HG02759 (cell line): Measurements from ENCODE around the gene MYOZ3.

Source experiments
- ATAC-seq: cut with Tn5 transposase; IDR thresholded peaks from one replicate; pipeline ENCODE4 v1.9.1; 2021; ENCODE audit warnings: mild to moderate bottlenecking, moderate library complexity; ENCODE audit not compliant: unreplicated experiment

The MYOZ3 gene

DNA sequence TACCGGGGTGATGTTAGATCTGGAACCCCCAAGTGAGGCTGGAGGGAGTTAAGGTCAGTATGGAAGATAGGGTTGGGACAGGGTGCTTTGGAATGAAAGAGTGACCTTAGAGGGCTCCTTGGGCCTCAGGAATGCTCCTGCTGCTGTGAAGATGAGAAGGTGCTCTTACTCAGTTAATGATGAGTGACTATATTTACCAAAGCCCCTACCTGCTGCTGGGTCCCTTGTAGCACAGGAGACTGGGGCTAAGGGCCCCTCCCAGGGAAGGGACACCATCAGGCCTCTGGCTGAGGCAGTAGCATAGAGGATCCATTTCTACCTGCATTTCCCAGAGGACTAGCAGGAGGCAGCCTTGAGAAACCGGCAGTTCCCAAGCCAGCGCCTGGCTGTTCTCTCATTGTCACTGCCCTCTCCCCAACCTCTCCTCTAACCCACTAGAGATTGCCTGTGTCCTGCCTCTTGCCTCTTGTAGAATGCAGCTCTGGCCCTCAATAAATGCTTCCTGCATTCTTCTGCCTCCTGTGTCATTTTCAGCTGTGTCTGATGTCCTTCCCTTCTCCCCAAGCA, 2.3 kb upstream of the MYOZ3 start:
- ATAC-seq = no peak

DNA sequence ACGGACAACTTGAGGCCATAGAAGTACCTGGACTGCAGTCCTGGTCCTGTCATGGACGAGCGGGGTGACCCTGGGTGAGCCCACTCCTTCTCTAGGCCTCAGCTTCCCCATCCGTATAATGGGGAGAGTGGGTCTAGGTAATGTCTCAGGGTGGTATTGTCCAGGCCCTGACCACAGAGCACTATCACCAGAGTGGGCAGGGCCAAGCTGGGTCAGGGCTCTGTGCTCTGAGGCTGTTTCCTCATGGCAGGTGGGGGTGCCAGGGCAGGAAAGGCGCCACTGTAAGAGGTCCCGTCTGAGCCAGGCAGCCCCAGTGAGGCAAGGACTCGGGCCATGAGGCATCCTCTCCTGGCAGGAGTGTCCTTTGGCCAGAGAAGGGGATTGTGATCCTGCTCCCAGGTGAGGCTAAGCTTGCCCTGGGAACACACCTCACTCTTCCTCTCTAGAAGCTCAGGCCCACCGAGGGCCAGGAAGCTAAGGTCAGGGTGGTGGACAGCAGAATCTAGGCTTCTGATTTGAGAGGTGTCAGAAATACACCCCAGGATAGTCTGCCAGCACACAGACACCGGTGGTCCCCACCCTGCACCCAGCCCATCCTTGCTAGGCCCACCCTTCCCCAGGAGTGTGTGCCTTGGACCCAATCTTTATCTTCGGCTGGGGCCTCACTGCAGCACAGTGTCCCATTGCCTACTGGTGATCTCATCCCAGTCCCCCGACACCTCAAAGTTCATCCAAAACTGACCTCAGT, 1.5 kb upstream of the MYOZ3 start:
- no peak for ATAC-seq

DNA sequence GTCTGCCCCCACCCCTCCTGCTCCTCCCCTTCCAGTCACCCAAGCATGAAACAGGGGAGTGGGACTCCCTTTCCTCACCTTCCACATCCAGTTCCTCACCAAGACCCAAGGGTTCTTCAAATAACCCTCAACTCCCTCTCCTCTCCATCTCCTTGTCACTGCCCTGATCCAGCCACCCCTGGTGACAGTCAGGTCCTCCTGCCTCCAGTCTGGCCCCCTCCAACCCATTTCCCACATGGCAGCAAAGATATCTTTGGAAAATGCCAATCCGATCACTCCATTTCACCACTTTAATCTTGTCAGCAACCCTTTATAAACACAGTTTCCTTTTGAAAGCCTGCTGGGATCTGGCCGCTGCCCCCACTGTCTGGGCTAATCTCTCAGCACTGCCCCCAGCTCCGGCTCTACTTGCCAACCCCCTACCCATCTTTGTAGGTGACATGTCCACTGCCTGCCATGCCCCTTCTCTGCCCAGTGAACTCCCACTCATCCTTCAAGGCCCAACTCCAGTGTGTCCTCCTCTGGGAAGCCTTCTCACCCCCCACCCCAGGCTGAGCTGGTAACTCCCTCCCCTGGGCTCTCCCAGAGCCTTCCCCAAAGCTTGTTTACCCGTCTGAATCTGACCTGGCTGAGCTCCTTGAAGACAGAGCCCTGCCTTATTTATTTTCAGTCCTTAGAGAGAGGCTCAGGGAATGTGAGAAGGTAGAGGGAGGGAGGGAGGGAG, 781 bp upstream of the MYOZ3 start:
- no peak for ATAC-seq

DNA sequence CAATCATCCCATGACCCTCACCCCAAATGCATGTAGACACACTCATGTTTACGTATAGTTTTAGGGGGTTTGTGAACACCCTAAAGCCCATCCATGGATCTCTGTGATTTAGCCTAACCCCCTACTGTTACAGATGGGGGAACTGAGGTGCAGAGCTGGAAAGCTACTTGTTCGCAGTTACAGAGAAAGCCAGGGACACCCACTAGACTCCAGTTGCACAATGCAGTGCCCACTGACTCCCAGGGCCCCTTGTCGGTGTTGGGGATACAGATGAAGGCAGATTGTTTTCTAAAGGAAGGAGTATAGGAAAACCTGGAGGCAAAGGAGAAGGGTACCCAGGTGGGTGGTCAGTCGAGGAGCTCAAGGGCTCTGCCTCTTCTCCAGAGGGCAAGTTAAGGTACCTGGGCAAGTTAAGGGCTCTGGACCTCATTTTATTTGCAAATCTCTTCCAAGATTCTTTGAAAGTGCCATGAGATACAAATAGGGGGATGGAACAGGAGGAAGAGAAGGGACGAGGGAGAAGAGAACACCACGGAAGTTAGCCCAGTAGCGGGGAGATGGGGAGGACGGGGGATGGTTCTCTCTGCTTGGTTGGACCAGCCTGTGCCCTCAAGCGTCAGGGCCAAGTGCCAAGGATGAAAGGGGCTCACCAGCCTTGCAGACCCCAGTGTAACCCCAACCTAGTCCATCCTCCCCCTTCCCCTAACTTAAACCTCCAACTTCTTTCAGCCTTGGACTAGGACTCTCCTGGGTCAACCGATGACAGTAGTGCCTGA, 958 bp downstream of the MYOZ3 start:
- no peak for ATAC-seq

DNA sequence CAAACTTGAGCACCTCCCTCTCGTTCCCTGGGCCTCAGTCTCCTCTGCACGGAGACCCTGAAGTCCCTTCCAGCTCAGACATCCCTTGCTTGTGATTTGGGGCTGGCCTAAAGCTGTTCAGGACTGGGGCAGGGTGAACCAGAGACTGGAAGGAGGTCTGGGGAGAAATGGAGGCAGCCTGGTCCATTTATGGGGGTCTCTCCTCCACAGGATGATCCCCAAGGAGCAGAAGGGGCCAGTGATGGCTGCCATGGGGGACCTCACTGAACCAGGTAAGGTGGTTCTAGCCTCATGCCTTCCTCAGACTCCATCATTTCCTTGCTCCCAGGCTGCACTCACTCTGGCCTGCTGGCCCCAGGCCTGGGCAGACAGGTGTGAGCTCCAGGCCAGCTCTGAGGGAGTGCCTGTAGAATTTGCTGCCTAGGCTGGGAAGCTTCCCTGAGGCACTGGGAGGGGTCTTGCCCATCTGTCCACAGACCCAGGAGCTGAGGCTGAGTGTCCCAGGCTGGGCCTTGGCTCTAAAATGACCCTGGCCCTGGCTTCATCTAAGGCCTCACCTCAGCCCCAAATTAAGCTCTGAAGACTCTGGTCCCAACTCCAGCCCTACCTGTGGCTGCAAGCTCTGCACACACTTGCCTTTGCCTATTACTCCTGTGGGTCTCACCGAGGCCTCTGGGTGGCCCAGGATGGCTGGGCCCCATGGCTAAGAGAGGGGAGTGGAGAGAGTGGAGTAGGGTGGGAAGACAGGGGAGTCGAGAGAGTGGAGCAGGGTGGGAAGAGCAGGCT, 1.9 kb downstream of the MYOZ3 start:
- ATAC-seq = no peak

DNA sequence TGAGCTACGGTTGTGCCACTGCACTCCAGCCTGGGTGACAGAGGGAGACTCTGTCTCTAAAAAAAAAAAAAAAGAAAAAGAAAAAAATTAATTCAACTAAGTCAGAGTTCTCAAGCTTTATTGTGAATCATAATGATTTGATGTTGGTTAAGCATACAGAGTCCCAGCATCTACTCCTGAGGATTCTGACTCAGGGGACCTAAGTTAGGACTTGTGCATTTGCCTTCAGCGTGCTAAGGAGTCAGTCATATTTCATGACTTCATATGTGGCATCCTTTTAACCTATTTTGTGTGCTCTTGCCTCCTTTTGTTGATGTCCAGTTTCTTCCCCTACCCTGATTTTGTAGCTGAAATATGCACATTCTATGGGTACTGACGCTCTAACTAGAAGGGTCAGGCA, 2.9 kb downstream of the MYOZ3 start:
- ATAC-seq = no peak

DNA sequence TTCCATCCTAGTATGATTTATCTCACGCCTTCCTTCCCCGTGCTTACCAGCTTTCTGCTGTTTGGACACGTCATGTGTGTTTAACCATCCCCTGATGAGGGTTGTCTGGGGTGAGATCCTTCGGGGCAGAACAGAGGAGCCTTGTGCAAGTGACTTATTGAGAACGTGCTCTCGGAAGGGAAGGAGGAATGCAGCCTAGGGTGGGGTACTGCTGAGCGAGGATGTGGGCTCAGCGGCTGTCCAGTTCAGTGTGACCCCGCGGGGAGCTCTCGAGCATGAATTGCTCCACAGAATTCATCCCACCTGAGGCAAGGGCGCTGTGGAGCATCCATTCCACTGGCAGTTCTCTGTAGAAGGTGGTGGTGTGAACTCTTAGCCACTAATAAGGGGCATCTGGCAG, 4.0 kb downstream of the MYOZ3 start:
- ATAC-seq = no peak

DNA sequence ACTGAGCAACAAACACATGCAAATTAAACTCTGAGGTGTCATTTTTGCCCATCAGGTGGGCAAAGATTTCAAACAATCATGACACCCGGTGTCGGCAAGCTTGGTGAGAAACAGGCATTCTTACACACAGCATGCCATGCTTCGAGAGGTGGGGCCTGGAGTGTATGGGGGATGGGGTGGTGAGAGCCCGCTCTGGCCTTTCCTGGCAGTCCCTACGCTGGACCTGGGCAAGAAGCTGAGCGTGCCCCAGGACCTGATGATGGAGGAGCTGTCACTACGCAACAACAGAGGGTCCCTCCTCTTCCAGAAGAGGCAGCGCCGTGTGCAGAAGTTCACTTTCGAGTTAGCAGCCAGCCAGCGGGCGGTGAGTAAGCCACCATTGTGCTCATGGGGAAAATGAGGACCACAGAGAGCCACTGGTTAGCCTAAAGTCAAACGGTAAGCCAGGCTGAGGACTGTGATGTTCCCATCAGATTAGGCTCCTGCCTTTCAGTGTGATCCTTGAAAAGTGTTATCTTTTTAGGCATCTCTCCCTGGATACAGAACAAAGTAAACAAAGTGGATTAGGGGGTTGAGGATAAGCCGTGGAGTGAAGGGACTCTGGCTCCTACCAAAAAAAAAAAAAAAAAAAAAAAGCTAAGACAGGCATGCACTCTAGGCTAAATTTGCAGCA, 9.4 kb downstream of the MYOZ3 start:
- no peak for ATAC-seq

DNA sequence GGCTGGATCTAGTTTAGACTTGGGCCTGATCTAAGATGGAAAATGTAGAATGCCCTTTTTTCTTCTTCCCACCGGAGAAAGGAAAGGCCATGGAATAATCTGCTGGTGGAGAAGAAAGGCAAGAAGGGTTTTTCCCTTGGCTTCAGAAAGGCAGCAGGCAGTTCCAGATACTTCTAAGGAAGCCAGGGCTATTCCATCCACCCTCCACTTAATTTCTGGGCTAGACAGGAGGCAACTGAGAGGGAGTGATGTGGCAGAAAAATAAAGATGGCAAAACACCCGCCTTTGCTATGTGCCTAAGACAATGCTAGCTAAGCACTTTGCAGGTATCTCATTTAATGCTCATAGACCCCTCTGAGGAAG, 9.9 kb downstream of the MYOZ3 start:
- no peak for ATAC-seq

DNA sequence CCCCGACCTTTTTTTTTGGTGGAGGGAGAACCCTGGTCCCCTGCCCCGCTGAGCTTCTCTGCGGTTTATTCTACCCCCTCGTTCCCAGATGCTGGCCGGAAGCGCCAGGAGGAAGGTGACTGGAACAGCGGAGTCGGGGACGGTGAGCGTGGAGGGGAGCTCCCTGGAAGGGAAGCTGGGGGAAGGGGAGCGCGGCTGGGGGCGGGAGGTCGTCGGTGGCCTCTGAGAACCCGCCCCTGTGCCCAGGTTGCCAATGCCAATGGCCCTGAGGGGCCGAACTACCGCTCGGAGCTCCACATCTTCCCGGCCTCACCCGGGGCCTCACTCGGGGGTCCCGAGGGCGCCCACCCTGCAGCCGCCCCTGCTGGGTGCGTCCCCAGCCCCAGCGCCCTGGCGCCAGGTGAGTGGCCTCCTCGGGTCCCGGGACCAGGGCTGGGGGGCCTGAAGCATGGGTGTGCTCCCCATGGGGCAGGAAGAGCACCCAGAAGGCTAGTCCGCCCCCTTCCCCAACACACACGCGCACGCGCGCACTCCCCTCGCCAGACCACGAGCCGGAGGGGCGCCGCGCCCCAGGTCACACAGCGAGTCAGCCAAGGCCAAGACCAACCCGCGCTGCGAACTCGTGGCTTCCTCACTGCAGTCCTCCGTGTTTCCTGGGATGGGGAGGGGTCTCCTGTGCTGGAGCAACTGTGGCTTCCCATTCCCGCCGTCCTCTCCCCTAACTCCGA, 10.6 kb downstream of the MYOZ3 start:
- ATAC-seq = peak; percentile 39

DNA sequence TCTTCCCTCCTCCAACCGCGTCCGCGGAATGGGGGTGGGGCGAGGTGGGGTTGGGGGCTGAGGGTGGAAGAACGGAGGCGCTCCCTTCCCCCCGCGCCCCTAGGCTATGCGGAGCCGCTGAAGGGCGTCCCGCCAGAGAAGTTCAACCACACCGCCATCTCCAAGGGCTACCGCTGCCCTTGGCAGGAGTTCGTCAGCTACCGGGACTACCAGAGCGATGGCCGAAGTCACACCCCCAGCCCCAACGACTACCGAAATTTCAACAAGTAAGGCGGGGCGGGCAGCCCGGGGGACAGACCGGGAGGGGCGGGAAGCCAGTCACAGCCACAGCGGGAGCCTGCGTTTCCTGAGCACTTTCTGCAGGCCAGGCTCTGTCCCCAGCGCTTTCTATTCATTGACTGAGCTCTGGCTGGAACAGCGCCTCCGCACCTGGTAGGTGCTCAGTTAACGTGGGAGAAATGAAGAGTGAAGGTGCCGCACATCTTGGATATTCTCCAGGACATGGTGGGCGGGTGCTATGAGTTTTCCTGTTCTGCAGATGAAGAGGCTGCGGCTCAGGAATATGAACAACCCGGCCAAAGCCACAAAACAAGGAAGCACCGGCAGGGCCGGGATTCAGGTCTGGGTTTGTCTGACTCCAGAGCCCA, 11.3 kb downstream of the MYOZ3 start:
- peak; percentile 44 for ATAC-seq

DNA sequence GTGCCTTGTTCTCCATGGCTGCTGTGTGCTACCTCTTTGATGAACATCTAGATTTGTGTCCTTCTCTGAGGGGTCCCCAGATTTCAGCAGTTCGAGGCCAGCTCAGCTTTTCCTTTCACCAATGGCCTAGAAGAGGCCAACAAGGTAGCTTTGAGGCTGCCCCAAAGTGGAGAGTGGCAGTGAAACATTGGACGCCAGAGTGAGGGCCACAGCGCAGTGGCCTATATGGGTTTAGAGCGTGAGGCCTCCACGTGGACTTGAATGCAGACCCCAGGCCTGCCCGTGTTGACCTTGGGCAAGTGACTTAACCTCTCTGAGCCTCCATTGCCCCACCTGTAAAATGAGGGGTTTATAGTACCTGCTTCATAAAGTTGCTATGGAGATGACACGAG, 11.8 kb downstream of the MYOZ3 start:
- ATAC-seq = no peak

DNA sequence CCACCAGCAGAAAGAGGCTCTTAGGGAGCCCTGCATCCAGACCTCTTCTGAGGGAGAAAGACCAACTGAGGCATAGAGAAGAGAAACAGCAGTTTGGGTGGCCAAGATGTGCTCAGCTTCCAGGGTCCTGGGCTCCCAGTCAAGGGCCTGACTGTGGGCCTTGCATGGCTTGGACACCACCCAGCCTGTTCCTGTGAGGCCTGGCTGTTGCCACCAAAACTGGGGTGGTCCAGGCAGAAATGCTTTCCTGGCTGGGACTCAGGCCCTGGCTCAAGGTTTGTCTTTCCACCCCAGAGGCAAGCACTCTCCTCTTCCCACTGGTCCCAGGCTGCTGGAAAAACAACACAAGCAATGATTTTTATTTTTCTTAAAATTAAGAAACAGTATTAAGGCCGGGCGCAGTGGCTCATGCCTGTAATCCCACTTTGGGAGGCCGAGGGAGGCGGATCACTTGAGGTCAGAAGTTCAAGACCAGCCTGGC, 13.3 kb downstream of the MYOZ3 start:
- ATAC-seq = no peak

DNA sequence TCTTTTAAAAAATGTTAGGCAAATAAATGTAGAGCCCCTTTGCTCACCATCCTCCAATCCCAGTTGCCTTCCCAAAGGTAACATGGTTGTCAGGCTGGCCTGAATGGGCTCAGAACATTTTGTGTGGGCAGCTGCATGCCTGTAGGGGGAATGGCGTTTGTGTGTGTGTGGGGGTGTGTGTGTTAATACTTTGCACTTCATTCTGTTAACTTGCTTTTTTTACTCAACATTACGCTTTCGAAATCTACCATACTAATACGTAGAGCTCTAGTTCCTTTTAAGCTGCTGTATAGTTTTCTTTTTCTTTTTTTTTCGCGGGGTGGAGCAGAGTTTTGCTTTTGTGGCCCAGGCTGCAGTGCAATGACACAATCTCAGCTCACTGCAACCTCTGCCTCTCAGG, 14.0 kb downstream of the MYOZ3 start:
- no peak for ATAC-seq

DNA sequence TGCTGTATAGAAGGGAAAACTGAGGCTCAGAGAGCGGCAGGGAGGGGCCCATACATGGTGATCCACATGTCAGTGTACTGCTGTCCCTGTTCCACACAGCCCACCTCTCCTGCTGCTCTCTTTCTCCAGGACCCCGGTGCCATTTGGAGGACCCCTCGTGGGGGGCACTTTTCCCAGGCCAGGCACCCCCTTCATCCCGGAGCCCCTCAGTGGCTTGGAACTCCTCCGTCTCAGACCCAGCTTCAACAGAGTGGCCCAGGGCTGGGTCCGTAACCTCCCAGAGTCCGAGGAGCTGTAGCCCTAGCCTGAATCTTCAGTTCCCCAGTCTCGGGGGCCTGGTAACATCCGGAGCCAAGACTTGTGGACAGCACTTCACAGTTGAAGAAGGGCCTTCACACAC, 15.5 kb downstream of the MYOZ3 start:
- ATAC-seq = no peak

DNA sequence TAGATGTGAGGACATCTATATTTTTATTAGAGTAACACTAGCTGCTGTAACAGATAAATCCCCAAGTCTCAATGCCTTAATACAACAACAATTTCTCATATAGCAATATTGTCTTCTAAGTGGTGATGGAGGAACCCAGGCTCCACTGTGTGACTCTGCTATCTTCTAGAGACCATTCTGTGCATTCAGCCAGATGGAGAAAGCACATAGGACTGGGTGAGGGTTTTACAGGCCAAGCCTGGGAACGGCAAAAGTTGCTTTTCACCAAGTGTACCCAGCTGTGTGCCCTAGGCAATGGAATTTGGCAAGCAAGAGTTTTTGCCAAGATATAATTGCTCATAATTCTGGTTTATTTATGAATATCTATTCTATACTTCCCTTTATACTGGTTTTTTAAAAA, 28.1 kb downstream of the MYOZ3 start:
- ATAC-seq = no peak

DNA sequence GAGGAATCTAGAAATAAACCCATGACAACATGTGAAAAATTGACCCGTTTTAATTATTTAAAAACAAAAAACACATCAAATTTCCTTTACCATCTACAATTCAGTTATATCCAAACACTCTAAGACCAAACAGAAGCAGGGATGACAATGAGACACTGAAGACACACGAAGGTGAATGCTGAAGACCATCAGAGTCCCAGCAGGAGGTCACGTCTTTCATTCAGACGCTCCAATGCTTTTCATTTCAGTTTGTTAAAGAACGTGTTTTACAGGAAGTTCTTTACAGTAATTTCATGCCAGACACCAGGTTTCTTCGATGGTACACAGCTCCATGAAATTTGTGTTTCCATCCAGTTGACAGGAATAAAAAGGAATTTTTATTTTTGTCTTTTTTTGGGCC, 29.7 kb downstream of the MYOZ3 start:
- ATAC-seq = no peak

DNA sequence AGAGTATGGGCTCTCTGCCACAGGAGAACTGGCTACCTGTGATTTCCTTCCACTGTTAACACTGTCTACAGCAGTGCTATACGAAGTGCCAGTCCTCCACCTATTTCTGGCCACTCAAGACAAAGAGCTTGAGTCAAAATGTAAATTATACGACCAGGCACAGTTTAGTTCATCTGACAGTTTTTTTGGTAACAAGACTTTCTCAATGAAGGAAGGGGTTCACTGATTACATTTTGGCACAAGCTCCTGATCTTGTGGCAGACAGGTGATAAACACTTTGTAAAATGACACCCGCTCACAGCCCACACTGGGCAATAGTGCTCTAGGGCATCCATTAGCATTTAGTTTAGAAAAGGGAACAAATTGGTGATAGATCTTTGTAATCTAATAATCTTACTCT, 31.2 kb downstream of the MYOZ3 start:
- ATAC-seq = no peak

DNA sequence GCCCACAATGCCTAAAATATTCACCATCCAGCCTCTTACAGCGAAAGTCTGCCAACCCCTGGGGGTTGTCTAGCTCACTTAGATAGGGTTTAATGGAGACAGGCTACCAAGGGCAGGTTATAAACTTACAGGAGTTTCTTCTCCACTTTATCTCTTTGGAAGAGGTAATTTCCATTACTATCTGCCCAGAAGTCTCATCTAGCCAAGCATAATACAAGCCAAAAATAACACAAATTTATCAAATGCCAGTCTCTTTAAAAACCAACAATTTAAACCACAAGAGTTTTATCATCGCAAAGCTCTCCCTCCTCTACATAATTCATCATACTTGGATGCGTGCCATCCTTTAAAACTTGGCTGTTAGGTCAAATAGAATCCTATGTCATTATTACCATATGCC, 33.6 kb downstream of the MYOZ3 start:
- no peak for ATAC-seq
